ENCODE data around the gene GDPD1. TPM values are rescaled to one million over a fixed set of nuclear protein-coding genes. Genes with fewer than 3 reads are reported as not detected.
"Not testable (repeated sequence)": the region's sequence is repeated elsewhere in the genome, so short reads cannot be mapped to it uniquely, and the experiment has no call there.

Gene GDPD1
- total RNA-seq, 4 donors from 2014 or later: 0.29 to 0.95 (median 0.29) TPM; not detected in 1

DNA sequence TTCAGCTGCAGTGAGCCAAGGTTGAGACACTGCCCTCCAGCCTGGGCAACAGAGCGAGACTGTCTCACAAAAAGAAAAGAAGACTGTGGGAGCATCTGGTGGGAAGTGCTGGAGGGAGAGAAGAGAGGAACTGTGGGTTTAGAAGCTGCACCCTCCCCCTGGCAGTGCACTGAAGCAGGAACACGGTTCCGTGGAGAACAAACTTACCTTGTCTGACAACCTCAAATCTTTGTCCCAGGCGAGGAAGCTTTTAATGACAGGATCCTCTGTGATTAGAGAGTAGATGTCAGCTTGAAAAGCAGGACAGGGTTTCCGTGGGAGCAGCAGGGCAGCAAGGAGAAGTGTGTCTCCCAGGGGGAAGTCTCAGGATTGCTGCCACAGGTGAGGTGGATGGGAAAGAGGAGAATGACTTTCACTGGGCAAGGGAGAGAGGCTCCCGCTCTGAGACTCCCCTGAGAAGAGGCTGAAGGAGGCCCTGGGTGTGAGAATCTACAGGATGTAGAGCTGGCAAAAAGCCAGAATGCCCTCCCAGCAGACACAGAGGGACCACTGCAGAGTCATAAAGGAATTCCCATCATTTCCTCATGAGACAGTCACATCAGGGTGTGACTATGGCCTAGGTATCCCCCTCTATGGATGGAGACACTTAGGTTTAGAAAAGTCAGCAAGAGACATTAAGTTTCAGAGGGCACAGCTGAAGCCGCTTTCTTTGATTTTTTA is 41.9 kb upstream of the GDPD1 start:
- H3K36me3 ChIP-seq: no peaks in the 10 kb centered on the region
- H3K4me1 ChIP-seq: no peaks in the 10 kb centered on the region
- no peaks in the 10 kb centered on the region for H3K27me3 ChIP-seq
- no peak overlapping the region for H3K4me3 ChIP-seq
- no peak for ATAC-seq
- H3K9me3 ChIP-seq: no peaks in the 10 kb centered on the region
- DNase-seq: no peak
- no peak overlapping the region for H3K27ac ChIP-seq
- intact Hi-C loops (cut with DNase I; ENCODE audit: low total_unique reads) (no loop called here), in situ Hi-C loops (cut with MboI; ENCODE audit: low sequenced_read_pairs in 4 of 4) (no loop called here)
- no peak for TF ChIP-seq POLR2A (IDR thresholded peaks at IDR 0.05)
- TF ChIP-seq, protein P1, sequence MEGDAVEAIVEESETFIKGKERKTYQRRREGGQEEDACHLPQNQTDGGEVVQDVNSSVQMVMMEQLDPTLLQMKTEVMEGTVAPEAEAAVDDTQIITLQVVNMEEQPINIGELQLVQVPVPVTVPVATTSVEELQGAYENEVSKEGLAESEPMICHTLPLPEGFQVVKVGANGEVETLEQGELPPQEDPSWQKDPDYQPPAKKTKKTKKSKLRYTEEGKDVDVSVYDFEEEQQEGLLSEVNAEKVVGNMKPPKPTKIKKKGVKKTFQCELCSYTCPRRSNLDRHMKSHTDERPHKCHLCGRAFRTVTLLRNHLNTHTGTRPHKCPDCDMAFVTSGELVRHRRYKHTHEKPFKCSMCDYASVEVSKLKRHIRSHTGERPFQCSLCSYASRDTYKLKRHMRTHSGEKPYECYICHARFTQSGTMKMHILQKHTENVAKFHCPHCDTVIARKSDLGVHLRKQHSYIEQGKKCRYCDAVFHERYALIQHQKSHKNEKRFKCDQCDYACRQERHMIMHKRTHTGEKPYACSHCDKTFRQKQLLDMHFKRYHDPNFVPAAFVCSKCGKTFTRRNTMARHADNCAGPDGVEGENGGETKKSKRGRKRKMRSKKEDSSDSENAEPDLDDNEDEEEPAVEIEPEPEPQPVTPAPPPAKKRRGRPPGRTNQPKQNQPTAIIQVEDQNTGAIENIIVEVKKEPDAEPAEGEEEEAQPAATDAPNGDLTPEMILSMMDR (IDR thresholded peaks at IDR 0.05 in 4 of 5, conservative IDR thresholded peaks at IDR 0.05 in 1 of 5): no peak

DNA sequence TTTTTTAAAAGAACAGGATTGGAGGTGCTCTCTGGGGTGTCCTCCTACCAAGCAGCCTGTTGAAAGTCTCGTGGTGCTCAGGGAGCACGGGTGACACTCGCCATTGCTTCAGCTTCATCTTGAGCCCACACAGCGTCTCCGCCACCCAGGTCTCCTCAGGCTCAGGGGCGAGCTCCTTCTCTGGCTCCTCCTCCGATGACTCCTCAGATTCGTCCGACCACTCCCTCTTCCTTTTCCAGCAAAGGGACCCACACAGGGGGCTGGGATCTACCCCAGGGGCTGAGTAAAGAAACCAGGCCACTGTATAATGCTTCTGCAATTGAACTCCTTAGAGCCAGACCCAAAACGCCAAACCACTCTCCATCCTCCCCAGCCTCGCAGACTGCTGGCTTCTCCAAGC is 40.7 kb upstream of the GDPD1 start:
- H3K9me3 ChIP-seq; DNase-seq; H3K4me1 ChIP-seq; H3K36me3 ChIP-seq; in situ Hi-C loops (cut with MboI; ENCODE audit: low sequenced_read_pairs in 4 of 4); H3K27me3 ChIP-seq; intact Hi-C loops (cut with DNase I; ENCODE audit: low total_unique reads); ATAC-seq; H3K4me3 ChIP-seq; H3K27ac ChIP-seq: not testable (repeated sequence)

DNA sequence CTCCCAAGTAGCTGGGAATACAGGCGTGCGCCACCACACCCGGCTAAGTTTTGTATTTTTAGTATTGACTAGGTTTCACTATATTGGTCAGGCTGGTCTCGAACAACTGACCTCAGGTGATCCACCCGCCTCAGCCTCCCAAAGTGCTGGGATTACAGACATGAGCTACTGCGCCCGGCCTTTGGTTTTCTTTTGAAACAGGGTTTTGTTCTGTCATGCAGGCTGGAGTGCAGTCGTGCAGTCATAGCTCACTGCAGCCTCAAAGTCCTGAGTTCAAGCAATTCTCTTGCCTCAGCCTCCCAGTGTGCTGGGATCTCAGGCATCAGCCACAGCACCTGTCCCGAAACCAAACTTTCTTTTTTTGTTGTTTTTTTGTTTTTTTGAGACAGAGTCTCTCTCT is 39.7 kb upstream of the GDPD1 start:
- ATAC-seq: no peak
- no peaks in the 10 kb centered on the region for H3K36me3 ChIP-seq
- in situ Hi-C loops (cut with MboI; ENCODE audit: low sequenced_read_pairs in 4 of 4): no loop called here

DNA sequence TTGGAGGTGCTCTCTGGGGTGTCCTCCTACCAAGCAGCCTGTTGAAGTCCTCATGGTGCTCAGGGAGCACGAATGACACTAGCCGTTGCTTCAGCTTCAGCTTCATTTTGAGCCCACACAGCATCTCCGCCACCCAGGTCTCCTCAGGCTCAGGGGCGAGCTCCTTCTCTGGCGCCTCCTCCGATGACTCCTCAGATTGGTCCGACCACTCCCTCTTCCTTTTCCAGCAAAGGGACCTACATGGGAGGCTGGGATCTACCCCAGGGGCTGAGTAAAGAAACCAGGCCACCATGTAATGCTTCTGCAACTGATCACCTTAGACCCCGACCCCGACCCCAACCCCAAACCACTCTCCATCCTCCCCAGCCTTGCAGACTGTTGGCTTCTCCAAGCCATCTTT is 38.8 kb upstream of the GDPD1 start:
- intact Hi-C loops (cut with DNase I; ENCODE audit: low total_unique reads) (no loop called here), in situ Hi-C loops (cut with MboI; ENCODE audit: low sequenced_read_pairs in 4 of 4) (no loop called here)

More for the DNA sequence above, 39.7 kb upstream of the GDPD1 start:
- no peaks in the 10 kb centered on the region for H3K27me3 ChIP-seq
- no peaks in the 10 kb centered on the region for H3K9me3 ChIP-seq
- DNase-seq: no peak
- intact Hi-C loops (cut with DNase I; ENCODE audit: low total_unique reads): no loop called here
- H3K4me3 ChIP-seq: no peak overlapping the region
- H3K4me1 ChIP-seq: no peaks in the 10 kb centered on the region
- TF ChIP-seq, protein P1 (IDR thresholded peaks at IDR 0.05 in 4 of 5, conservative IDR thresholded peaks at IDR 0.05 in 1 of 5): no peak
- no peak for TF ChIP-seq POLR2A (IDR thresholded peaks at IDR 0.05)
- no peak overlapping the region for H3K27ac ChIP-seq

DNA sequence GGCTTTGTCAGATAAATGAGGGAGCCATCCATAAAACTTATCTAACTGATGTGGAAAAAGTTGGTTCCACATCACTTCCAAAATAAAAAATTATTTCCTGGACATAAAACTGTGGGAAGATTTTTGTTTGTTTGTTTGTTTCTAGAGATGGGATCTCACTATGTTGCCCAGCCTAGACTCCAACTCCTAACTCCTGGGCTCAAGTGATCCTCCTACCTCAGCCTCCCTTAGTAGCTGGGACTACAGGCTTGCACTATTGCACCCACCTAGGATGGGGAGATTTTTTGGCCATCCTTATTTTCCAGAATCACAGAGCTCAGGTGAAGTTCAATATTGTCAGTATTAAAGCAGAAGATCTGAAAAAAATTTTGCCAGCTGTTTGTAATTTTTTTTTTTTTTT is 34.3 kb upstream of the GDPD1 start:
- ATAC-seq: no peak
- no peaks in the 10 kb centered on the region for H3K4me1 ChIP-seq

More for the DNA sequence above, 38.8 kb upstream of the GDPD1 start:
- Histone ChIP-seq H3K4me3 (no peak overlapping the region), H3K9me3 (no peaks in the 10 kb centered on the region), H3K4me1 (no peaks in the 10 kb centered on the region), H3K27ac (no peak overlapping the region), H3K27me3 (no peaks in the 10 kb centered on the region), H3K36me3 (no peaks in the 10 kb centered on the region)
- ATAC-seq (no peak), DNase-seq (no peak)
- TF ChIP-seq, protein P1 (IDR thresholded peaks at IDR 0.05 in 4 of 5, conservative IDR thresholded peaks at IDR 0.05 in 1 of 5): no peak
- no peak for TF ChIP-seq POLR2A (IDR thresholded peaks at IDR 0.05)

More for the DNA sequence above, 34.3 kb upstream of the GDPD1 start:
- TF ChIP-seq, protein P1 (IDR thresholded peaks at IDR 0.05 in 4 of 5, conservative IDR thresholded peaks at IDR 0.05 in 1 of 5): no peak
- TF ChIP-seq POLR2A (IDR thresholded peaks at IDR 0.05): no peak
- no peaks in the 10 kb centered on the region for H3K27me3 ChIP-seq
- H3K27ac ChIP-seq: no peak overlapping the region
- intact Hi-C loops (cut with DNase I; ENCODE audit: low total_unique reads): no loop called here
- no peak overlapping the region for H3K4me3 ChIP-seq
- no peaks in the 10 kb centered on the region for H3K36me3 ChIP-seq
- DNase-seq: no peak
- in situ Hi-C loops (cut with MboI; ENCODE audit: low sequenced_read_pairs in 4 of 4): no loop called here
- no peaks in the 10 kb centered on the region for H3K9me3 ChIP-seq

Measured in gastrocnemius medialis (tissue), 4 donors.